ENCODE data around the gene PRPF8.
A peak's percentile ranks its signal among the peaks of the same experiment; 100 is the strongest.

PRPF8 gene

GRCh38 chr17:1643999-1644492, 40.6 kb downstream of the PRPF8 start:
- H2AK5ac ChIP-seq (ENCODE audit: low read length, severe bottlenecking) = no peak overlapping the region
- no peak overlapping the region for H2BK5ac ChIP-seq (ENCODE audit: low read depth, low read length, poor library complexity, severe bottlenecking)
- peaks cover 6 to 9% of the 10 kb centered on the region in 2 experiments for H3K36me3 ChIP-seq (ENCODE audit: control insufficient read depth in 1 of 2, insufficient read depth in 2 of 2, low read depth in 1 of 2, low read length in 2 of 2)
- H3K4me1 ChIP-seq (ENCODE audit: control insufficient read depth, insufficient read depth, low read depth, low read length) = peaks cover 44% of the 10 kb centered on the region
- peak overlapping the region in 1 of 2 experiments; percentile 63 for H3K14ac ChIP-seq (ENCODE audit: low read length in 2 of 2)
- peak overlapping the region in 1 of 2 experiments; percentile 5 for H3K4ac ChIP-seq (ENCODE audit: low read depth in 1 of 2, low read length in 2 of 2)
- H3K4me3 ChIP-seq (ENCODE audit: insufficient read depth in 1 of 2, low read depth in 1 of 2, low read length in 2 of 2) = peak overlapping the region in 1 of 2 experiments; percentile 60
- WGBS = 38% methylated on average over 13 of the region's 13 CpGs
- peaks cover 0 to 7% of the 10 kb centered on the region in 2 experiments for H3K27me3 ChIP-seq (ENCODE audit: control insufficient read depth in 1 of 2, insufficient read depth in 1 of 2, low read length in 2 of 2)
- no peak for DNase-seq
- H2BK12ac ChIP-seq (ENCODE audit: low read length in 2 of 2) = peak overlapping the region in 1 of 2 experiments; percentile 16
- H3K27ac ChIP-seq (ENCODE audit: low read length, poor library complexity, severe bottlenecking) = no peak overlapping the region
- no peak overlapping the region for H3K23ac ChIP-seq (ENCODE audit: low read length in 2 of 2)
- H3K9me3 ChIP-seq (ENCODE audit: control insufficient read depth, low read length) = no peaks in the 10 kb centered on the region
- no peak overlapping the region for H3K9ac ChIP-seq (ENCODE audit: low read length)
- H3K4me2 ChIP-seq (ENCODE audit: low read length, poor library complexity, severe bottlenecking) = peak overlapping the region; percentile 98
- H4K8ac ChIP-seq (ENCODE audit: low read length) = peak overlapping the region; percentile 90
- peak overlapping the region; percentile 74 for H2BK120ac ChIP-seq (ENCODE audit: low read depth, low read length)
- no peaks in the 10 kb centered on the region for H3K79me1 ChIP-seq (replicated peaks; ENCODE audit: low read length, poor library complexity, severe bottlenecking)
- H3K18ac ChIP-seq (ENCODE audit: low read depth in 1 of 2, low read length in 2 of 2) = peak overlapping the region; percentile 80 to 97
- H2AFZ ChIP-seq (ENCODE audit: low read depth, low read length) = peak overlapping the region; percentile 8
- H4K91ac ChIP-seq (ENCODE audit: low read length) = peak overlapping the region; percentile 34
- H2BK15ac ChIP-seq (ENCODE audit: low read depth, poor library complexity, severe bottlenecking) = peak overlapping the region; percentile 89

- Histone ChIP-seq H3K9me3 (ENCODE audit: control insufficient read depth, low read length) (no peaks in the 10 kb centered on the region), H3K4me3 (ENCODE audit: insufficient read depth in 1 of 2, low read depth in 1 of 2, low read length in 2 of 2) (peak overlapping the region; percentile 56 to 60), H3K18ac (ENCODE audit: low read depth in 1 of 2, low read length in 2 of 2) (peak overlapping the region; percentile 80 to 97), H3K4ac (ENCODE audit: low read depth in 1 of 2, low read length in 2 of 2) (peak overlapping the region in 1 of 2 experiments; percentile 5), H2BK5ac (ENCODE audit: low read depth, low read length, poor library complexity, severe bottlenecking) (no peak overlapping the region), H3K14ac (ENCODE audit: low read length in 2 of 2) (peak overlapping the region in 1 of 2 experiments; percentile 63), H3K27ac (ENCODE audit: low read length, poor library complexity, severe bottlenecking) (no peak overlapping the region), H3K27me3 (ENCODE audit: control insufficient read depth in 1 of 2, insufficient read depth in 1 of 2, low read length in 2 of 2) (peaks cover 0 to 7% of the 10 kb centered on the region in 2 experiments), H3K4me1 (ENCODE audit: control insufficient read depth, insufficient read depth, low read depth, low read length) (peaks cover 42% of the 10 kb centered on the region), H4K91ac (ENCODE audit: low read length) (peak overlapping the region; percentile 34), H3K23ac (ENCODE audit: low read length in 2 of 2) (peak overlapping the region in 1 of 2 experiments; percentile 9), H2BK12ac (ENCODE audit: low read length in 2 of 2) (peak overlapping the region in 1 of 2 experiments; percentile 59), H3K79me1 (replicated peaks; ENCODE audit: low read length, poor library complexity, severe bottlenecking) (no peaks in the 10 kb centered on the region), H3K9ac (ENCODE audit: low read length) (no peak overlapping the region), H2AFZ (ENCODE audit: low read depth, low read length) (peak overlapping the region; percentile 8), H4K8ac (ENCODE audit: low read length) (peak overlapping the region; percentile 90), H2BK120ac (ENCODE audit: low read depth, low read length) (peak overlapping the region; percentile 74), H2AK5ac (ENCODE audit: low read length, severe bottlenecking) (no peak overlapping the region), H3K4me2 (ENCODE audit: low read length, poor library complexity, severe bottlenecking) (peak overlapping the region; percentile 98), H2BK15ac (ENCODE audit: low read depth, poor library complexity, severe bottlenecking) (peak overlapping the region; percentile 89), H3K36me3 (ENCODE audit: control insufficient read depth in 1 of 2, insufficient read depth in 2 of 2, low read depth in 1 of 2, low read length in 2 of 2) (peaks cover 6 to 9% of the 10 kb centered on the region in 2 experiments)
- DNase-seq = no peak
- WGBS = 8% methylated on average over 40 of the region's 90 CpGs
These were observed 41.2 kb downstream of the PRPF8 start for GRCh38 chr17:1643293-1643998.

- no peaks in the 10 kb centered on the region for H3K79me1 ChIP-seq (replicated peaks; ENCODE audit: low read length, poor library complexity, severe bottlenecking)
- H2BK12ac ChIP-seq (ENCODE audit: low read length in 2 of 2) = peak overlapping the region in 1 of 2 experiments; percentile 12
- peaks cover 1 to 4% of the 10 kb centered on the region in 2 experiments for H3K36me3 ChIP-seq (ENCODE audit: control insufficient read depth in 1 of 2, insufficient read depth in 2 of 2, low read depth in 1 of 2, low read length in 2 of 2)
- H3K27ac ChIP-seq (ENCODE audit: low read length, poor library complexity, severe bottlenecking) = no peak overlapping the region
- DNase-seq = no peak
- no peak overlapping the region for H3K14ac ChIP-seq (ENCODE audit: low read length in 2 of 2)
- H2BK5ac ChIP-seq (ENCODE audit: low read depth, low read length, poor library complexity, severe bottlenecking) = no peak overlapping the region
- H4K8ac ChIP-seq (ENCODE audit: low read length) = no peak overlapping the region
- 85% methylated on average over 8 of the region's 12 CpGs for WGBS
- no peak overlapping the region for H2BK120ac ChIP-seq (ENCODE audit: low read depth, low read length)
- no peak overlapping the region for H3K4me2 ChIP-seq (ENCODE audit: low read length, poor library complexity, severe bottlenecking)
- no peak overlapping the region for H3K4me3 ChIP-seq (ENCODE audit: insufficient read depth in 1 of 2, low read depth in 1 of 2, low read length in 2 of 2)
- no peak overlapping the region for H2AFZ ChIP-seq (ENCODE audit: low read depth, low read length)
- H3K9me3 ChIP-seq (ENCODE audit: control insufficient read depth, low read length) = no peaks in the 10 kb centered on the region
- no peak overlapping the region for H3K23ac ChIP-seq (ENCODE audit: low read length in 2 of 2)
- H3K9ac ChIP-seq (ENCODE audit: low read length) = no peak overlapping the region
- H4K91ac ChIP-seq (ENCODE audit: low read length) = no peak overlapping the region
- H2AK5ac ChIP-seq (ENCODE audit: low read length, severe bottlenecking) = peak overlapping the region; percentile 16
- H3K18ac ChIP-seq (ENCODE audit: low read depth in 1 of 2, low read length in 2 of 2) = no peak overlapping the region
- no peak overlapping the region for H2BK15ac ChIP-seq (ENCODE audit: low read depth, poor library complexity, severe bottlenecking)
- peaks cover 30% of the 10 kb centered on the region for H3K4me1 ChIP-seq (ENCODE audit: control insufficient read depth, insufficient read depth, low read depth, low read length)
- no peak overlapping the region for H3K4ac ChIP-seq (ENCODE audit: low read depth in 1 of 2, low read length in 2 of 2)
- H3K27me3 ChIP-seq (ENCODE audit: control insufficient read depth in 1 of 2, insufficient read depth in 1 of 2, low read length in 2 of 2) = peaks cover 0 to 7% of the 10 kb centered on the region in 2 experiments
These were observed 43.6 kb downstream of the PRPF8 start for GRCh38 chr17:1641065-1641403.

GRCh38 chr17:1640329-1641064, 44.2 kb downstream of the PRPF8 start:
- DNase-seq = no peak
- H3K27ac ChIP-seq (ENCODE audit: low read length, poor library complexity, severe bottlenecking) = no peak overlapping the region

More at GRCh38 chr17:1640329-1641064, 44.2 kb downstream of the PRPF8 start:
- Histone ChIP-seq H3K36me3 (ENCODE audit: control insufficient read depth in 1 of 2, insufficient read depth in 2 of 2, low read depth in 1 of 2, low read length in 2 of 2) (no peaks in the 10 kb centered on the region), H3K18ac (ENCODE audit: low read depth in 1 of 2, low read length in 2 of 2) (no peak overlapping the region), H2BK120ac (ENCODE audit: low read depth, low read length) (no peak overlapping the region), H3K4me1 (ENCODE audit: control insufficient read depth, insufficient read depth, low read depth, low read length) (peaks cover 27% of the 10 kb centered on the region), H2AFZ (ENCODE audit: low read depth, low read length) (no peak overlapping the region), H3K4ac (ENCODE audit: low read depth in 1 of 2, low read length in 2 of 2) (no peak overlapping the region), H2BK12ac (ENCODE audit: low read length in 2 of 2) (no peak overlapping the region), H3K9me3 (ENCODE audit: control insufficient read depth, low read length) (no peaks in the 10 kb centered on the region), H3K4me3 (ENCODE audit: insufficient read depth in 1 of 2, low read depth in 1 of 2, low read length in 2 of 2) (no peak overlapping the region), H3K14ac (ENCODE audit: low read length in 2 of 2) (peak overlapping the region in 1 of 2 experiments; percentile 77), H4K8ac (ENCODE audit: low read length) (no peak overlapping the region), H2BK15ac (ENCODE audit: low read depth, poor library complexity, severe bottlenecking) (no peak overlapping the region), H2AK5ac (ENCODE audit: low read length, severe bottlenecking) (no peak overlapping the region), H4K91ac (ENCODE audit: low read length) (no peak overlapping the region), H2BK5ac (ENCODE audit: low read depth, low read length, poor library complexity, severe bottlenecking) (no peak overlapping the region), H3K27me3 (ENCODE audit: control insufficient read depth in 1 of 2, insufficient read depth in 1 of 2, low read length in 2 of 2) (peaks cover 0 to 7% of the 10 kb centered on the region in 2 experiments), H3K9ac (ENCODE audit: low read length) (no peak overlapping the region), H3K4me2 (ENCODE audit: low read length, poor library complexity, severe bottlenecking) (no peak overlapping the region), H3K23ac (ENCODE audit: low read length in 2 of 2) (no peak overlapping the region), H3K79me1 (replicated peaks; ENCODE audit: low read length, poor library complexity, severe bottlenecking) (no peaks in the 10 kb centered on the region)
- 87% methylated on average over 23 of the region's 23 CpGs for WGBS
